CD14-positive monocyte (primary cell): ENCODE measurements around the gene SPEF2. TPM values are rescaled to one million over a fixed set of nuclear protein-coding genes. Genes with fewer than 3 reads are reported as not detected.

ENCODE experiments used
- DNase-seq, 3 donors: peaks; one replicate each; pipeline ENCODE4 v3.0.0-alpha.2; 2011 to 2022
- H2AFZ ChIP-seq: 2 replicates; pipeline ENCODE4 v1.6.0; 2012; ENCODE audit warnings: mild to moderate bottlenecking, low read depth, low read length, inconsistent platforms; ENCODE audit not compliant: insufficient read depth, poor library complexity, severe bottlenecking
- H3K27ac ChIP-seq, 2 donors: 1 replicate in 1 of 2; 2 replicates in 1 of 2; pipeline ENCODE4 v1.5.1; 2012 to 2013; ENCODE audit warnings: low read length in 2 of 2, control low read depth in 1 of 2, inconsistent platforms in 1 of 2, low read depth in 1 of 2, mild to moderate bottlenecking in 1 of 2
- H3K27me3 ChIP-seq, 2 donors: one replicate each; pipeline versions ENCODE4 v1.6.0 to v1.6.1; 2011 to 2013; ENCODE audit warnings: low read length in 2 of 2; ENCODE audit not compliant: control insufficient read depth in 2 of 2, insufficient read depth in 2 of 2
- H3K36me3 ChIP-seq, 2 donors: replicated peaks in 1 of 2; 1 replicate in 1 of 2; 2 replicates in 1 of 2; pipeline versions ENCODE4 v1.5.1 to v1.6.1; 2012 to 2013; ENCODE audit warnings: low read length in 2 of 2, control low read depth in 1 of 2, inconsistent platforms in 1 of 2, mild to moderate bottlenecking in 1 of 2; ENCODE audit not compliant: insufficient read depth in 2 of 2, control insufficient read depth in 1 of 2
- H3K4me1 ChIP-seq, 2 donors: 1 replicate in 1 of 2; 2 replicates in 1 of 2; pipeline versions ENCODE4 v1.5.1 to v1.6.1; 2012 to 2013; ENCODE audit warnings: low read length in 2 of 2, control low read depth in 1 of 2, inconsistent platforms in 1 of 2, mild to moderate bottlenecking in 1 of 2, moderate library complexity in 1 of 2; ENCODE audit not compliant: insufficient read depth in 2 of 2, control insufficient read depth in 1 of 2
- H3K4me2 ChIP-seq: replicated peaks from 2 replicates; pipeline ENCODE3; 2012; ENCODE audit warnings: low read length, moderate library complexity, mild to moderate bottlenecking; ENCODE audit not compliant: poor library complexity, severe bottlenecking; ENCODE audit errors: extremely low read depth
- H3K4me3 ChIP-seq, 3 experiments: fragments of 200-600 bp in 1 of 3; sonication (generic) in 1 of 3; replicated peaks in 1 of 3; 1 replicate in 2 of 3; 2 replicates in 1 of 3; pipeline ENCODE4 v1.5.1; 2011 to 2013; ENCODE audit warnings: low read length in 3 of 3, mild to moderate bottlenecking in 3 of 3, control low read depth in 2 of 3, low read depth in 2 of 3, inconsistent platforms in 1 of 3, moderate library complexity in 1 of 3
- H3K79me2 ChIP-seq: 2 replicates; pipeline ENCODE4 v1.6.0; 2012; ENCODE audit warnings: mild to moderate bottlenecking, control low read depth, inconsistent platforms, low read length, moderate library complexity; ENCODE audit not compliant: insufficient read depth
- H3K9ac ChIP-seq: 2 replicates; pipeline ENCODE4 v1.6.0; 2017; ENCODE audit warnings: low read length, mild to moderate bottlenecking; ENCODE audit not compliant: insufficient read depth, poor library complexity, severe bottlenecking
- H3K9me3 ChIP-seq, 2 donors: replicated peaks in 1 of 2; 1 replicate in 1 of 2; 2 replicates in 1 of 2; pipeline versions ENCODE4 v1.5.1 to v1.6.1; 2012 to 2013; ENCODE audit warnings: low read length in 2 of 2, control low read depth in 1 of 2; ENCODE audit not compliant: control insufficient read depth in 1 of 2, insufficient read depth in 1 of 2
- H4K20me1 ChIP-seq: 2 replicates; pipeline ENCODE4 v1.6.0; 2012; ENCODE audit warnings: mild to moderate bottlenecking, low read length, control low read depth, moderate library complexity; ENCODE audit not compliant: insufficient read depth
- H3K27ac Mint-ChIP-seq, 7 donors: one replicate each; pipeline ENCODE4 v1.8.0; 2020; ENCODE audit warnings: mild to moderate bottlenecking in 7 of 7, mixed read lengths in 7 of 7, moderate library complexity in 6 of 7, inconsistent platforms in 2 of 7
- H3K27me3 Mint-ChIP-seq, 3 donors: one replicate each; pipeline ENCODE4 v1.8.0; 2021 to 2022; ENCODE audit warnings: low read depth in 3 of 3, mild to moderate bottlenecking in 3 of 3, mixed read lengths in 3 of 3, moderate library complexity in 3 of 3, inconsistent platforms in 1 of 3
- H3K36me3 Mint-ChIP-seq, 2 donors: one replicate each; pipeline ENCODE4 v1.8.0; 2020; ENCODE audit warnings: mixed read lengths in 2 of 2, inconsistent platforms in 1 of 2, mild to moderate bottlenecking in 1 of 2
- H3K4me1 Mint-ChIP-seq: one replicate; pipeline ENCODE4 v1.8.0; 2020; ENCODE audit warnings: mild to moderate bottlenecking, mixed read lengths
- H3K4me3 Mint-ChIP-seq, 2 donors: one replicate each; pipeline ENCODE4 v1.8.0; 2020; ENCODE audit warnings: mild to moderate bottlenecking in 2 of 2, mixed read lengths in 2 of 2, moderate library complexity in 1 of 2
- H3K9me3 Mint-ChIP-seq, 7 donors: one replicate each; pipeline ENCODE4 v1.8.0; 2020 to 2022; ENCODE audit warnings: mixed read lengths in 7 of 7, mild to moderate bottlenecking in 6 of 7, moderate library complexity in 6 of 7, inconsistent platforms in 2 of 7
- CTCF ChIP-seq: fragments of 200-600 bp; IDR thresholded peaks from one replicate; pipeline ENCODE4 v1.8.0; 2022; ENCODE audit warnings: antibody characterized with exemption, mild to moderate bottlenecking
- WGBS: methylation state at CpG from one replicate; pipeline ENCODE4 v1.1.5; 2013; ENCODE audit warnings: missing lambda C conversion rate; ENCODE audit not compliant: insufficient coverage; 5-methylcytosine and 5-hydroxymethylcytosine counted together
- intact Hi-C, 2 donors: fragments of 100-400 bp; cut with micrococcal nuclease; formaldehyde crosslinking; loops; one replicate each; pipeline versions ENCODE4 v1.15.0 to v1.15.1; 2023
- polyA plus RNA-seq, 3 donors: library from polyadenylated mRNA; depleted of rRNA in 1 of 3; unstranded in 2 of 3; stranded (reverse) in 1 of 3; fragments of 300-500 nt in 2 of 3; fragments of >200 nt in 1 of 3; fragmentation: Illumina TruSeq in 2 of 3; gene quantifications; 1 replicate in 2 of 3; 2 replicates in 1 of 3; pipeline ENCODE4 v1.2.3, GENCODE V29; 2012 to 2021

Gene SPEF2
- polyA plus RNA-seq, 3 donors: 0.46 to 0.96 (median 0.48) TPM

- Mint-ChIP-seq H3K27ac (no peak overlapping the region), H3K36me3 (peaks cover 0 to 1% of the 10 kb centered on the region in 2 donors), H3K9me3 (no peaks in the 10 kb centered on the region), H3K4me1 (peaks cover 2% of the 10 kb centered on the region), H3K4me3 (no peak overlapping the region), H3K27me3 (peaks cover 0 to 3% (median 2%) of the 10 kb centered on the region in 3 donors)
- H4K20me1 ChIP-seq: no peaks in the 10 kb centered on the region
- H3K4me2 ChIP-seq: no peak overlapping the region
- H3K79me2 ChIP-seq: no peaks in the 10 kb centered on the region
- no peak overlapping the region for H3K4me3 ChIP-seq
- TF ChIP-seq CTCF: no peak
- H3K27ac ChIP-seq: no peak overlapping the region
- H3K9me3 ChIP-seq: no peaks in the 10 kb centered on the region
- H3K4me1 ChIP-seq: no peaks in the 10 kb centered on the region
- H3K9ac ChIP-seq: no peak overlapping the region
- intact Hi-C loops: no loop called here
- H2AFZ ChIP-seq: no peak overlapping the region
- H3K36me3 ChIP-seq: no peaks in the 10 kb centered on the region
- WGBS: no CpG with 5 or more reads among the region's 1 CpG
- H3K27me3 ChIP-seq: no peaks in the 10 kb centered on the region
- no peak for DNase-seq
Measured at GRCh38 chr5:35804201-35804653, 186.6 kb downstream of the SPEF2 start.

GRCh38 chr5:35804841-35805240 is 187.2 kb downstream of the SPEF2 start:
- no peak overlapping the region for H3K4me2 ChIP-seq
- H3K36me3 Mint-ChIP-seq: peaks cover 0 to 1% of the 10 kb centered on the region in 2 donors
- no peak for TF ChIP-seq CTCF
- intact Hi-C loops: no loop called here
- no peaks in the 10 kb centered on the region for H3K79me2 ChIP-seq
- H3K4me1 ChIP-seq: no peaks in the 10 kb centered on the region
- no peak overlapping the region for H3K4me3 ChIP-seq
- H4K20me1 ChIP-seq: no peaks in the 10 kb centered on the region
- no peaks in the 10 kb centered on the region for H3K36me3 ChIP-seq
- H3K27ac Mint-ChIP-seq: no peak overlapping the region
- H3K9me3 Mint-ChIP-seq: no peaks in the 10 kb centered on the region
- H3K27me3 ChIP-seq: no peaks in the 10 kb centered on the region
- peaks cover 0 to 3% (median 2%) of the 10 kb centered on the region in 3 donors for H3K27me3 Mint-ChIP-seq
- no peak overlapping the region for H3K27ac ChIP-seq
- H3K4me1 Mint-ChIP-seq: peaks cover 2% of the 10 kb centered on the region
- no peak overlapping the region for H3K4me3 Mint-ChIP-seq
- H3K9me3 ChIP-seq: no peaks in the 10 kb centered on the region
- no peak overlapping the region for H3K9ac ChIP-seq
- no peak for DNase-seq
- H2AFZ ChIP-seq: no peak overlapping the region
